Gastroesophageal sphincter (tissue), 3 donors: ENCODE results near the gene IL6ST.

Source experiments
- CTCF ChIP-seq, 4 experiments: fragments of 200-600 bp in 2 of 4; fragments of 450-650 bp in 2 of 4; sonication (generic) in 1 of 4; IDR thresholded peaks; one replicate each; pipeline ENCODE4 v1.5.1; 2017 to 2019; ENCODE audit warnings: antibody characterized with exemption in 4 of 4, mild to moderate bottlenecking in 2 of 4, moderate library complexity in 2 of 4
- POLR2A ChIP-seq, 2 donors: fragments of 450-650 bp; IDR thresholded peaks; one replicate each; pipeline ENCODE4 v1.6.1; 2017; ENCODE audit warnings: antibody characterized with exemption in 2 of 2, mild to moderate bottlenecking in 2 of 2, moderate library complexity in 1 of 2

GRCh38 chr5:55915783-55916182 is 79.0 kb downstream of the IL6ST start:
- TF ChIP-seq CTCF (IDR thresholded peaks at IDR 0.05): no peak
- no peak for TF ChIP-seq POLR2A (IDR thresholded peaks at IDR 0.05)
